KMS-11 (cell line): Measurements from ENCODE around the gene VASH1.

ENCODE experiments used
- H2AFZ ChIP-seq: fragments of 200-600 bp; sonication (generic); 2 replicates; pipeline ENCODE4 v1.6.1; 2016; ENCODE audit warnings: antibody characterized with exemption, mixed run types, low read depth
- H3K27ac ChIP-seq: fragments of 200-600 bp; sonication (generic); 2 replicates; pipeline ENCODE4 v1.6.1; 2016; ENCODE audit warnings: mild to moderate bottlenecking, mixed run types
- H3K27me3 ChIP-seq: fragments of 200-600 bp; sonication (generic); 2 replicates; pipeline ENCODE4 v1.6.1; 2017; ENCODE audit warnings: mild to moderate bottlenecking, low read depth, mixed run types, moderate library complexity; ENCODE audit not compliant: insufficient read depth
- H3K36me3 ChIP-seq: fragments of 200-600 bp; sonication (generic); 2 replicates; pipeline ENCODE4 v1.6.1; 2017; ENCODE audit warnings: mild to moderate bottlenecking, mixed run types; ENCODE audit not compliant: insufficient read depth
- H3K4me1 ChIP-seq: fragments of 200-600 bp; sonication (generic); 2 replicates; pipeline ENCODE4 v1.6.1; 2016; ENCODE audit warnings: mild to moderate bottlenecking, low read depth, mixed run types; ENCODE audit not compliant: poor library complexity, severe bottlenecking
- H3K4me2 ChIP-seq: fragments of 200-600 bp; sonication (generic); 2 replicates; pipeline ENCODE4 v1.7.0; 2016; ENCODE audit warnings: mild to moderate bottlenecking, mixed run types
- H3K4me3 ChIP-seq: fragments of 200-600 bp; sonication (generic); IDR thresholded peaks from 2 replicates; pipeline ENCODE4 v1.6.1; 2017; ENCODE audit warnings: low read depth, low read length, mixed read lengths; ENCODE audit not compliant: insufficient read depth
- H3K79me2 ChIP-seq: fragments of 200-600 bp; sonication (generic); 2 replicates; pipeline ENCODE4 v1.6.1; 2016; ENCODE audit warnings: low read depth, mixed run types; ENCODE audit not compliant: insufficient read depth
- H3K9ac ChIP-seq: fragments of 200-600 bp; sonication (generic); 2 replicates; pipeline ENCODE4 v1.6.1; 2016; ENCODE audit warnings: mild to moderate bottlenecking, mixed run types
- H4K20me1 ChIP-seq: fragments of 200-600 bp; sonication (generic); 2 replicates; pipeline ENCODE4 v1.6.1; 2016; ENCODE audit warnings: mild to moderate bottlenecking, mixed run types; ENCODE audit not compliant: insufficient read depth
- TF ChIP-seq, protein P1 (sequence below): fragments of 200-600 bp; sonication (generic); conservative IDR thresholded peaks from 2 replicates; pipeline ENCODE4 v1.6.1; 2017; ENCODE audit warnings: low read depth, mild to moderate bottlenecking, antibody characterized with exemption, low read length, moderate library complexity, mixed read lengths

VASH1 gene

GRCh38 chr14:76780058-76780345 lies 18.7 kb downstream of the VASH1 start:
- no peak overlapping the region for H3K9ac ChIP-seq
- no peaks in the 10 kb centered on the region for H4K20me1 ChIP-seq
- no peaks in the 10 kb centered on the region for H3K4me1 ChIP-seq
- H3K36me3 ChIP-seq = no peaks in the 10 kb centered on the region
- no peak overlapping the region for H2AFZ ChIP-seq
- no peaks in the 10 kb centered on the region for H3K79me2 ChIP-seq
- TF ChIP-seq, protein P1, sequence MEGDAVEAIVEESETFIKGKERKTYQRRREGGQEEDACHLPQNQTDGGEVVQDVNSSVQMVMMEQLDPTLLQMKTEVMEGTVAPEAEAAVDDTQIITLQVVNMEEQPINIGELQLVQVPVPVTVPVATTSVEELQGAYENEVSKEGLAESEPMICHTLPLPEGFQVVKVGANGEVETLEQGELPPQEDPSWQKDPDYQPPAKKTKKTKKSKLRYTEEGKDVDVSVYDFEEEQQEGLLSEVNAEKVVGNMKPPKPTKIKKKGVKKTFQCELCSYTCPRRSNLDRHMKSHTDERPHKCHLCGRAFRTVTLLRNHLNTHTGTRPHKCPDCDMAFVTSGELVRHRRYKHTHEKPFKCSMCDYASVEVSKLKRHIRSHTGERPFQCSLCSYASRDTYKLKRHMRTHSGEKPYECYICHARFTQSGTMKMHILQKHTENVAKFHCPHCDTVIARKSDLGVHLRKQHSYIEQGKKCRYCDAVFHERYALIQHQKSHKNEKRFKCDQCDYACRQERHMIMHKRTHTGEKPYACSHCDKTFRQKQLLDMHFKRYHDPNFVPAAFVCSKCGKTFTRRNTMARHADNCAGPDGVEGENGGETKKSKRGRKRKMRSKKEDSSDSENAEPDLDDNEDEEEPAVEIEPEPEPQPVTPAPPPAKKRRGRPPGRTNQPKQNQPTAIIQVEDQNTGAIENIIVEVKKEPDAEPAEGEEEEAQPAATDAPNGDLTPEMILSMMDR = no peak
- H3K4me2 ChIP-seq = no peak overlapping the region
- no peaks in the 10 kb centered on the region for H3K27me3 ChIP-seq
- no peak overlapping the region for H3K27ac ChIP-seq
- no peak overlapping the region for H3K4me3 ChIP-seq

DNA sequence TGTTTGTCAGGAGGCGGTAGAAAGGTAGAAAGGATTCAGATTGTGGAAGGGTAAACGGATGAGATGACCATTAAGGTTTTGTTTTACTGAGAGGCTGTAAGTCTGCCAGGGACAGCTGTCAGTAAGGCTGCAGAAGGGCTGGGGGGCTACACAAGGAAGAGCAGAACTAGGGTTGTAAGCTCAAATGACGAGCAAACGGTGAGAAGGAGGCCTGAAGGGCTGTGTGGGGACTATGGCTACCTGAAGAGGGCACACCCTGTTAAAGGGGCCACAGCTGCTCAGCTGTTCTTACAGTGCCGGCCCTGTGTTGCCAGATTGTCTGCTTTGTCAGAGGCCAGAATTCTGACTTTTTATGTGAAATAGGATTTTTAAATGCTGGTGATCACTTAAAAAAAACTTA lies 19.1 kb downstream of the VASH1 start:
- H3K4me3 ChIP-seq = no peak overlapping the region
- no peak overlapping the region for H3K27ac ChIP-seq
- H3K79me2 ChIP-seq = no peaks in the 10 kb centered on the region
- H3K36me3 ChIP-seq = no peaks in the 10 kb centered on the region
- no peak overlapping the region for H2AFZ ChIP-seq
- TF ChIP-seq, protein P1 = no peak
- no peaks in the 10 kb centered on the region for H4K20me1 ChIP-seq
- H3K4me2 ChIP-seq = no peak overlapping the region
- no peaks in the 10 kb centered on the region for H3K27me3 ChIP-seq
- H3K9ac ChIP-seq = no peak overlapping the region
- H3K4me1 ChIP-seq = no peaks in the 10 kb centered on the region

- TF ChIP-seq, protein P1 = no peak
- H3K27ac ChIP-seq = no peak overlapping the region
- no peak overlapping the region for H3K9ac ChIP-seq
- H3K36me3 ChIP-seq = no peaks in the 10 kb centered on the region
- no peaks in the 10 kb centered on the region for H3K27me3 ChIP-seq
- no peak overlapping the region for H2AFZ ChIP-seq
- H4K20me1 ChIP-seq = no peaks in the 10 kb centered on the region
- no peaks in the 10 kb centered on the region for H3K4me1 ChIP-seq
- H3K4me2 ChIP-seq = no peak overlapping the region
- no peaks in the 10 kb centered on the region for H3K79me2 ChIP-seq
- H3K4me3 ChIP-seq = no peak overlapping the region
Measured at GRCh38 chr14:76780875-76781647, 19.8 kb downstream of the VASH1 start.

- Histone ChIP-seq H3K9ac (no peak overlapping the region), H3K4me1 (no peaks in the 10 kb centered on the region), H3K27ac (no peak overlapping the region), H4K20me1 (no peaks in the 10 kb centered on the region), H3K36me3 (no peaks in the 10 kb centered on the region), H3K4me3 (no peak overlapping the region), H2AFZ (no peak overlapping the region), H3K79me2 (no peaks in the 10 kb centered on the region), H3K4me2 (no peak overlapping the region), H3K27me3 (no peaks in the 10 kb centered on the region)
- TF ChIP-seq, protein P1 = no peak
Measured at GRCh38 chr14:76781648-76782051, 20.4 kb downstream of the VASH1 start.
